Adrenal gland (tissue), 12 donors: Measurements from ENCODE around the gene C10orf120. TPM values are rescaled to one million over a fixed set of nuclear protein-coding genes. Genes with fewer than 3 reads are reported as not detected.

ENCODE experiments used
- DNase-seq, 7 donors: peaks; one replicate each; pipeline ENCODE4 v3.0.0-alpha.2; 2019 to 2020
- H3K27ac ChIP-seq, 5 donors: fragments of 200-600 bp; sonication (generic) in 4 of 5; 1 replicate in 3 of 5; 2 replicates in 2 of 5; pipeline versions ENCODE4 v1.5.1 to v1.8.0; 2016 to 2020; ENCODE audit warnings: mild to moderate bottlenecking in 1 of 5
- H3K27me3 ChIP-seq: fragments of 200-600 bp; 2 replicates; pipeline ENCODE4 v1.8.0; 2021
- H3K36me3 ChIP-seq, 2 donors: fragments of 200-600 bp; replicated peaks in 1 of 2; 1 replicate in 1 of 2; 2 replicates in 1 of 2; pipeline versions ENCODE4 v1.5.1 to v1.8.0; 2018 to 2022
- H3K4me1 ChIP-seq, 2 donors: fragments of 200-600 bp; replicated peaks in 1 of 2; 1 replicate in 1 of 2; 2 replicates in 1 of 2; pipeline versions ENCODE4 v1.5.1 to v1.8.0; 2018 to 2021
- H3K4me3 ChIP-seq, 4 donors: fragments of 200-600 bp; sonication (generic) in 3 of 4; one replicate each; pipeline ENCODE4 v1.5.1; 2016 to 2018
- H3K9me3 ChIP-seq, 3 donors: fragments of 200-600 bp; sonication (generic) in 1 of 3; replicated peaks in 1 of 3; 1 replicate in 2 of 3; 2 replicates in 1 of 3; pipeline versions ENCODE4 v1.5.1 to v1.8.0; 2016 to 2021
- POLR2A ChIP-seq, 2 donors: fragments of 450-650 bp; IDR thresholded peaks; one replicate each; pipeline ENCODE4 v1.6.1; 2017; ENCODE audit warnings: antibody characterized with exemption in 2 of 2, mild to moderate bottlenecking in 2 of 2, moderate library complexity in 1 of 2
- WGBS, 4 donors: extraction: QIAGEN DNeasy Blood & Tissue Kit in 2 of 4; methylation state at CpG; one replicate each; pipeline versions ENCODE4 v1.1.5 to v1.1.7; 2013 to 2017; 5-methylcytosine and 5-hydroxymethylcytosine counted together
- intact Hi-C, 2 donors: fragments of 100-400 bp; cut with DNase I; formaldehyde crosslinking; loops; one replicate each; pipeline versions ENCODE4 v1.14.1 to v1.15.0; 2022 to 2023
- polyA plus RNA-seq, 3 donors: library from polyadenylated mRNA; stranded (reverse); fragments of 200-250 nt in 2 of 3; fragments of 350-450 nt in 1 of 3; fragmentation: Illumina TruSeq in 1 of 3; extraction: RNeasy Lipid Tissue Mini Kit (QIAGEN cat#74804) in 1 of 3; gene quantifications; one replicate each; pipeline ENCODE4 v1.2.3, GENCODE V29; 2013 to 2014
- total RNA-seq, 9 donors: library from RNA; depleted of rRNA in 4 of 9; stranded (reverse); fragments of >200 nt in 4 of 9; fragments of 120-200 nt in 1 of 9; fragmentation: NEBNext Ultra II Directional in 1 of 9; extraction: Animal tissue kit (Norgen Biotek cat#: 25700) in 1 of 9; gene quantifications; one replicate each; pipeline versions ENCODE4 v1.1.0 to v1.2.4, GENCODE V29; 2013 to 2023
- TF ChIP-seq, protein P1 (sequence below), 6 experiments: fragments of 450-650 bp in 4 of 6; fragments of 200-600 bp in 2 of 6; sonication (generic) in 1 of 6; IDR thresholded peaks; 1 replicate in 5 of 6; 2 replicates in 1 of 6; pipeline versions ENCODE4 v1.5.1 to v1.8.0; 2016 to 2021; ENCODE audit warnings: antibody characterized with exemption in 6 of 6, mild to moderate bottlenecking in 2 of 6, moderate library complexity in 1 of 6
- donor health status: healthy with polysubstance abuse.
- donor health status: Bipolar disorder and iron deficiency.
- donor health status: DM: yes; HTN: yes; CAD: no.
- donor health status: DM: no; HTN: no; CAD: no.
- donor health status: DM: no; HTN: no; CAD: no.
- donor health status: DM: yes; HTN: yes; CAD: no.

Gene C10orf120
- total and polyA plus RNA-seq, 12 donors: not detected

- H3K9me3 ChIP-seq: no peaks in the 10 kb centered on the region
- TF ChIP-seq POLR2A (IDR thresholded peaks at IDR 0.05): no peak
- TF ChIP-seq, protein P1, sequence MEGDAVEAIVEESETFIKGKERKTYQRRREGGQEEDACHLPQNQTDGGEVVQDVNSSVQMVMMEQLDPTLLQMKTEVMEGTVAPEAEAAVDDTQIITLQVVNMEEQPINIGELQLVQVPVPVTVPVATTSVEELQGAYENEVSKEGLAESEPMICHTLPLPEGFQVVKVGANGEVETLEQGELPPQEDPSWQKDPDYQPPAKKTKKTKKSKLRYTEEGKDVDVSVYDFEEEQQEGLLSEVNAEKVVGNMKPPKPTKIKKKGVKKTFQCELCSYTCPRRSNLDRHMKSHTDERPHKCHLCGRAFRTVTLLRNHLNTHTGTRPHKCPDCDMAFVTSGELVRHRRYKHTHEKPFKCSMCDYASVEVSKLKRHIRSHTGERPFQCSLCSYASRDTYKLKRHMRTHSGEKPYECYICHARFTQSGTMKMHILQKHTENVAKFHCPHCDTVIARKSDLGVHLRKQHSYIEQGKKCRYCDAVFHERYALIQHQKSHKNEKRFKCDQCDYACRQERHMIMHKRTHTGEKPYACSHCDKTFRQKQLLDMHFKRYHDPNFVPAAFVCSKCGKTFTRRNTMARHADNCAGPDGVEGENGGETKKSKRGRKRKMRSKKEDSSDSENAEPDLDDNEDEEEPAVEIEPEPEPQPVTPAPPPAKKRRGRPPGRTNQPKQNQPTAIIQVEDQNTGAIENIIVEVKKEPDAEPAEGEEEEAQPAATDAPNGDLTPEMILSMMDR (IDR thresholded peaks at IDR 0.05): no peak
- H3K27me3 ChIP-seq: no peaks in the 10 kb centered on the region
- H3K27ac ChIP-seq: no peak overlapping the region
- no peaks in the 10 kb centered on the region for H3K36me3 ChIP-seq
- DNase-seq: peak in 1 of 7 donors; percentile 6
- no peaks in the 10 kb centered on the region for H3K4me1 ChIP-seq
- intact Hi-C loops: no loop called here
- WGBS, 4 donors: 80 to 83% (median 81%) methylated on average over 9 of the region's 9 CpGs
- no peak overlapping the region for H3K4me3 ChIP-seq
Observed at GRCh38 chr10:122655524-122656307, 43.9 kb downstream of the C10orf120 start.

DNA sequence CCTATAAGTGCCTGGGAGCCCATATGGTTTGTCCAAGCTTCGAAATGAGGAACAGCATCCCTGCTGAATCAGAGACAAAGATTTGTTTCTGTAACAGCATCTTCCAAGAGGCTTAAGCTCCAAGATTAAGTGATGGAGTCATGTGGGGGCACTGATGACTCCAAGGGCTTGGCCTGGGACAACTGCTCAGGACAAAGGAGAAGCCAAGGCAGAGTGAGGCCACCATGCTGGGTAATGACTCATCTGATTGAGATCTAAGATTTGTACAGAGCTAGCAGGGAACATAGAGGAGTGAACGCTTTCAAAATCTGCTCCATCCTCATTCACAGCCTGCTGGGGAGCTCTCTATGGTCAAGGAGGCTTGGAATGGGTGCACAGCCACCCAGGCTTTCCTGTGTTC is 49.3 kb downstream of the C10orf120 start:
- H3K27ac ChIP-seq: no peak overlapping the region
- DNase-seq: peak in 1 of 7 donors; percentile 48
- intact Hi-C loops: no loop called here
- WGBS, 4 donors: 58 to 79% (median 74%) methylated on average over 1 to 2 of the region's 2 CpGs
- no peaks in the 10 kb centered on the region for H3K9me3 ChIP-seq
- H3K36me3 ChIP-seq: no peaks in the 10 kb centered on the region
- TF ChIP-seq, protein P1 (IDR thresholded peaks at IDR 0.05): no peak
- no peak for TF ChIP-seq POLR2A (IDR thresholded peaks at IDR 0.05)
- no peaks in the 10 kb centered on the region for H3K27me3 ChIP-seq
- H3K4me3 ChIP-seq: no peak overlapping the region
- H3K4me1 ChIP-seq: no peaks in the 10 kb centered on the region

GRCh38 chr10:122649903-122650302 is 49.7 kb downstream of the C10orf120 start:
- no peak overlapping the region for H3K27ac ChIP-seq
- no peaks in the 10 kb centered on the region for H3K4me1 ChIP-seq
- intact Hi-C loops: loop anchor here (2.0 to 5.0 kb wide), 2 partner anchors 52 to 55 kb away; no protein-coding TSS in a partner anchor
- WGBS, 4 donors: 70 to 72% (median 71%) methylated on average over 5 of the region's 5 CpGs
- no peaks in the 10 kb centered on the region for H3K9me3 ChIP-seq
- no peaks in the 10 kb centered on the region for H3K36me3 ChIP-seq
- TF ChIP-seq, protein P1 (IDR thresholded peaks at IDR 0.05): no peak
- peak in 1 of 7 donors; percentile 24 for DNase-seq
- no peak overlapping the region for H3K4me3 ChIP-seq
- H3K27me3 ChIP-seq: no peaks in the 10 kb centered on the region

GRCh38 chr10:122648599-122649428 is 50.8 kb downstream of the C10orf120 start:
- TF ChIP-seq POLR2A (IDR thresholded peaks at IDR 0.05): no peak
- TF ChIP-seq, protein P1 (IDR thresholded peaks at IDR 0.05): peak; percentile 46 to 71 (median 65)
- intact Hi-C loops: loop anchor here (2.0 to 5.0 kb wide), 2 partner anchors 53 to 56 kb away; no protein-coding TSS in a partner anchor
- peak; percentile 15 to 71 (median 49) for DNase-seq
- Histone ChIP-seq H3K36me3 (no peaks in the 10 kb centered on the region), H3K4me1 (no peaks in the 10 kb centered on the region), H3K27ac (no peak overlapping the region), H3K27me3 (no peaks in the 10 kb centered on the region), H3K4me3 (no peak overlapping the region), H3K9me3 (no peaks in the 10 kb centered on the region)
- 26 to 28% (median 28%) methylated on average over 7 to 10 of the region's 10 CpGs for WGBS, 4 donors
